GM19438 (cell line): Measurements from ENCODE around the gene RNF208.
A peak's percentile ranks its signal among the peaks of the same experiment; 100 is the strongest.

ENCODE experiments used
- ATAC-seq: cut with Tn5 transposase; IDR thresholded peaks from one replicate; pipeline ENCODE4 v1.9.1; 2021; ENCODE audit warnings: low read depth; ENCODE audit not compliant: unreplicated experiment

Gene RNF208

DNA sequence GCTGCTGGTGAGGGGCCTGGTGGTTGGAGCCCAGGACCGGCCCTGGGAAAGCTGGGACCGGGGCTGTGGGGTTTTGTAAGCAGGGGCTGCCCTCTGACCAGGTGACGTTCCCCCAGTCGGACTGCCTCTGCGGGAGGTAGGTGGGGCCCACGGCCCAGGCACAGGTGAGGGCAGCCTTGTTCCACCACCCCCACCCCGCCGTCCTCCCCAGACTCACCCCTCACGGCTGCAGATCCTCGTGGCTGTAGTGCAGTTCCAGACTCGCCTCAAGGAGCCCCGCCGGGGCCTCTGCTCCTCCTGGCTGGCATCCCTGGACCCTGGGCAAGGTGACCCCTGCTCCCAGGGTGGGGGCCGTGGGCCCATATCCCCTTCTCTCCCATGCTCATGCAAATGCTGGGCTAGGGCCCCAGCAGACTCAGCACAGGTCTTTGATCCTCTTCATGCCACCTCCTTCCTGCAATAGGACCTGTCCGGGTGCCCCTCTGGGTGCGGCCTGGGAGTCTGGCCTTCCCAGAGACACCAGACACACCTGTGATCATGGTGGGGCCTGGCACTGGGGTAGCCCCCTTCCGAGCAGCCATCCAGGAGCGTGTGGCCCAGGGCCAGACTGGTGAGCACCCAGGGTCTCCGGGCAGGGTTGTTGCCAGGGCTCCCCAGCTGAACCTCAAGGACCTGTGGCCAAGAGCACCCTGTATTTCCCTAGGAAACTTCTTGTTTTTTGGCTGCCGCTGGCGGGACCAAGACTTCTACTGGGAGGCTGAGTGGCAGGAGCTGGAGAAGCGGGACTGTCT lies 6.6 kb downstream of the RNF208 start:
- ATAC-seq: no peak

DNA sequence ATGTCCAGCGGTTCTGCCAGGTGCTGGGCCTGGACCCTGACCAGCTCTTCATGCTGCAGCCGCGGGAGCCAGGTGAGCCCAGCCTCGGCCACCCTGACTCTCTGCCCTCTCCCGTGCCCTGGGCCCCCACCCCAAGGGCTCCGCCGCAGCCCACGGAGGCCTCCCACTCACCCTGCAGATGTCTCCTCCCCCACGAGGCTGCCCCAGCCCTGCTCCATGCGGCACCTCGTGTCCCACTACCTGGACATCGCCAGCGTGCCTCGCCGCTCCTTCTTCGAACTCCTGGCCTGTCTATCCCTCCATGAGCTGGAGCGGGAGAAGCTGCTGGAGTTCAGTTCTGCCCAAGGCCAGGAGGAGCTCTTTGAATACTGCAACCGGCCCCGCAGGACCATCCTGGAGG lies 7.4 kb downstream of the RNF208 start:
- no peak for ATAC-seq

DNA sequence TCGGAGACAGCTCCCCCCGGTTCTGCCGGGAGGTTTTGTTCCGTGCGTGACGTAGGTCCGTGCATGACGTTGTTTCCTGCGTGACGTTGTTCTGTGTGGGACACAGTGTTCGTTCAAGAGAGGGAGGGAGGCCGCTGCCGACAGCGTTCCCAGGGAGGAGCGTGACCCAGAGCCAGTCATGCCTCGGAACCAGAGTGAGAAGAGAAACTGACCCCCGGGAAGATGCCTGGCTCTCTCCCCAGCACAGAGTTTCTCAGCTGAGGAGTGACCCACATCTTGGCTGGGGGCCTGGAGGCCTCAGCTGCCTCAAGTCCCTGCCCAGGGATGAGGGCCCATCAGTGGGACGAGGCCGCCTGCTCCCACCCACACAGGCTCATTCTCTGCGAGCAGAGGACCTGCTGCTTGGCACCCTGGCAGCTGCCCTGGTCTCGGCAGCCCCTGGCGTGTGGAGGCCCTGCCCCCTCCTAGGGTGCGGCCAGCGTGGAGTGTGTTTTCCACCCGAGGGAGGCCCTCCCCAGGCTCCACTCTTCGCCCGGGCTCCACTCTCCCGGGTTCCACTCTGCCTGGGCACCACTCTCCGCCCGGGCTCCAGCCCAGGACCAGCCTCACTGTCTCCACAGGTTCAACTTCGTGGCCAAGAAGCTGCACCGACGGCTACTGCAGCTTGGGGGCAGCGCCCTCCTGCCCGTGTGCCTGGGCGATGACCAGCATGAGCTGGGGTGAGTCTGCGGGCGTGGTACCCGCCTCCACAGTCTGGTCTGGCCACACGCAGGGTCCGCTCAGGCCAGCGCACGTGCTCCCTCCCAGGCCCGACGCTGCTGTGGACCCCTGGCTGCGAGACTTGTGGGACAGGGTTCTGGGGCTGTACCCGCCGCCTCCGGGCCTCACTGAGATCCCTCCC lies 8.6 kb downstream of the RNF208 start:
- ATAC-seq: no peak

DNA sequence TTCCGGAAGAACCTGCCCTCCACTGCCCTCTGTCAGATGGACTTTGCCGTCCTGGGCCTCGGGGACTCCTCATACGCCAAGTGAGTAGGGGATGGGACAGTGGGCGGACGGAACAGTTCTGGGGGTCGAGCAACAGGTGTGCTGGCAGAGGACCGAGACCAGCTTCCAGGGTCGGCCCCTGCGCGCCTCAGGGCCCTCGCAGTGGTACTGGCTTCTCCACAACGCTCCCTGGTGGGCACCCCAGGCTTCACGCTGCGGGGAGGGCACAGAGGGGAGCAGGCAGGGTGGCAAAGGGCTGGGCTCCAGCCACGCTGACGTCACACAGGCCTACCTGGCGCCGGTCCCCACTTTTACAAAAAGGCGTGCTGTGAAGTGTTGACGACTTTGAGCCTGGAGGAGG lies 9.5 kb downstream of the RNF208 start:
- no peak for ATAC-seq

DNA sequence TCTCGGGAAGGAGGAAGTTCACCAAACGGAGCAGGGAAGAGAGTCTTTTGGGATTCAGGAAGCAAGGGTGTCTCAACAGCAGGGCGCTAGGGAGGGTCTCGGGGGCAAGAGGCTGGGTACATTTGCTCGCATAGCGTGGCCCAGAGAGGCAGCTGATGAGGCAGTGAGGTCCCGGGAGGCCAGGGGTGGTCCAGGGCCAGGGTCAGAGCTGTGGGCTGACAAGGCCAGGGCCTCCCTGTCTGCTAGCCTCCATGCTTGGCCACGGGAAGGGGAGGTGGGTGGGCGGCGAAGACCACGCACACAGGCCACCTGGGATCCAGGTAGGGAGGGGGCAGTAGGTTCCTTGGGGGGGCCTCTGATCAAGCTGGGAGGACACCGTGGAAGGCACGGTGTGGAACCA lies 10.5 kb downstream of the RNF208 start:
- ATAC-seq: no peak

DNA sequence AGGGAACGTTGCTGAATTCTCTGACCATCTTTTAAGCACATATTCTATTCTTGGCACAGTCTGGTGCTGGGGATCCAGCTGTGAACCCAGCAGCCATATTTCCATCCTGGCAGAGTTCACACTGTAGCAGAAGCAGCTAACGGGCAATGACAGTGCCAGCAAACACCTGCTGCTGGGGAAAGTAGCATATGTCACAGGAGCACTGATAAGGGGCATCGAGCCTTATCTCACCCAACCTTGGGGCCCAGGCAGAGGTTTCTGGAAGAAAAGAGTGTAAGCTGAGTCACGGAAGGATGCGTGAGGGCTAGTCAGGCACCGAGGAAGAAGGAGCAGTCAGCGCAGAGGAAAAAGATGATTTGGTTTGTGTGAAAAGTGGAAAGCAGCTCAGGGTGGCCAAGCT lies 15.4 kb downstream of the RNF208 start:
- no peak for ATAC-seq

GRCh38 chr9:137205126-137206069 lies 16.6 kb downstream of the RNF208 start, which contains the start of the genes NDOR1 and TMEM203:
NDOR1 (plus strand) TSS chr9:137205700; CDS start chr9:137205778, 78 bp downstream.
TMEM203 (minus strand) TSS chr9:137205648; CDS start chr9:137205414, 234 bp downstream.
- ATAC-seq: no peak

- ATAC-seq: no peak
These were observed 17.3 kb downstream of the RNF208 start for GRCh38 chr9:137204731-137205125.

- no peak for ATAC-seq
These were observed 19.1 kb downstream of the RNF208 start for GRCh38 chr9:137202966-137203365.

DNA sequence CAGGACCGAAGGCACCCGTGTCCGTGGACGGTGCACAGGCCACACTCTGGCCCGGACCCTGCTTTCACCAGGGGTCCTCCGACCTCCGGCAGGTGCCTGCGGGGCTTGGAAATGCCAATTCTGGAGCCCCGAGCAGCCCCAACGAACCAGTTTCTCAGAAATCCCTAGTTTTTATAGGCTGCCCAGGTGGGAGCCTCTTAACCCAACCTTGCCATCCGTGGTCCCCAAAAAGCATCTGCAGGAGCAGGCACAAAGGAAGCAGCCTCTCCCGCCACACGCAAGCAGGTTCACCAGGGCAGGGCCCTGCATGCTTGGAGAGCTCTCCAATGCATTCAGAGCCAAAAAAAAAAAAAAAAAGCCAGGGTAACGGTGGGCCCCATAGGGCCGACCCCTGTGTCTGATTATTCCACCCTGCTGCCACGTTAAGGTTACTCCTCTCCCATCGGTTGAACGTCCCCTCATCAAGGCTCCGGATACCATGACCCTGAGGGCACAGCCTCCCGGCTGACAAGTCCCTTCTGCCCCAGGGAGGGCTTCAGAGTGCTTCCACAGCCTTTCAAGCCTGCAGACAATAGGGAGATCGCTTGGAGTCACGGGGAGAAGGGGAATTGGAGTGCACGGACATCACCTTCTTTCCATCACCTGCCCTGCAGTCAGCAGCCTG lies 20.7 kb downstream of the RNF208 start:
- no peak for ATAC-seq

DNA sequence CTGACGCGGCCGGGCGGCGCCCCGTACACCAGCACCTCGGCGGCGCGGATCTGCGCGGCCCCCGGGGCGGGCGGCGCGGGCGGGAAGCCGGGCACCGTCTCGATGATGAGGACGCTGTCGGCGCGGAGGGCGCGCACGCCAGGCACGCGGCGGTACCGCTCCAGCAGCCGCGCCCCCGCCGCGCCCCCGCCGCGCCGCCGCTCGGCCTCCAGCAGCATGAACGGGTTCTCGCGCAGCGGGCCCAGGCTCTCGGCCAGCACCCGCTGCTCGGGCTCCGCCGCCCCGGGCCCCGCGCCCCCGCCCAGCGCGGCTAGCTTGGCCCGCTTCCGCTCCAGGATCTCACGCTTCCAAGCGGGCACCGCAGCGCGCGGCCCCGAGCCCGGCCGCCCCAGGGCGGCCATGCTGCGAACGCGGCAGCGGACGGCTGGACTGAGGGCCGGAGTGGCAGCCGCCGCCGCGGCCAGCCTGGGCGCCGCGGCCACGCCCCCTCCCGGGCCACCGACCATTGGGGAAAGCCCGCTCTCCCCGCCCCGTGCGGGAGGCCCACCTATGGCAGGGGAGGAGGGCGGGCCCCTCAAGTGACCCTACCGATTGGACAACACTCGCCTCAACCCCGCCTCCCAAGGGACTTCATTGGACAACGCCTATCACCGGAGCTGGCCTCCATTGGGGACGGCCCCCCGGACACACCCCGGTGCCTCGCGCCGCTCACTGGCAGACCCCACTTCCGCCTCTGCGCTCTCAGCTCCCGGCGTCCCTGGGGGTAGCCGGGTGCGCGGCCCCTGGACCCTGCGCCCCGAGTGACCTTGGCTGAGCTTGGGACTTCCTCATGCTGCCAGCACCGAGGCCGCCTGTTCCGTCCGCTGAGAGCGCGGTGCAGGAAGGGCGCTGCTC lies 21.5 kb downstream of the RNF208 start, which contains the start of gene TPRN:
TSS of gene TPRN (minus strand) at position 431 of the 894 bp plus-strand sequence. CDS start at position 401, 30 bp downstream.
- ATAC-seq: peak; percentile 85

GRCh38 chr9:137199411-137200121 lies 22.5 kb downstream of the RNF208 start:
- no peak for ATAC-seq

GRCh38 chr9:137198902-137199283 lies 23.1 kb downstream of the RNF208 start:
- no peak for ATAC-seq

DNA sequence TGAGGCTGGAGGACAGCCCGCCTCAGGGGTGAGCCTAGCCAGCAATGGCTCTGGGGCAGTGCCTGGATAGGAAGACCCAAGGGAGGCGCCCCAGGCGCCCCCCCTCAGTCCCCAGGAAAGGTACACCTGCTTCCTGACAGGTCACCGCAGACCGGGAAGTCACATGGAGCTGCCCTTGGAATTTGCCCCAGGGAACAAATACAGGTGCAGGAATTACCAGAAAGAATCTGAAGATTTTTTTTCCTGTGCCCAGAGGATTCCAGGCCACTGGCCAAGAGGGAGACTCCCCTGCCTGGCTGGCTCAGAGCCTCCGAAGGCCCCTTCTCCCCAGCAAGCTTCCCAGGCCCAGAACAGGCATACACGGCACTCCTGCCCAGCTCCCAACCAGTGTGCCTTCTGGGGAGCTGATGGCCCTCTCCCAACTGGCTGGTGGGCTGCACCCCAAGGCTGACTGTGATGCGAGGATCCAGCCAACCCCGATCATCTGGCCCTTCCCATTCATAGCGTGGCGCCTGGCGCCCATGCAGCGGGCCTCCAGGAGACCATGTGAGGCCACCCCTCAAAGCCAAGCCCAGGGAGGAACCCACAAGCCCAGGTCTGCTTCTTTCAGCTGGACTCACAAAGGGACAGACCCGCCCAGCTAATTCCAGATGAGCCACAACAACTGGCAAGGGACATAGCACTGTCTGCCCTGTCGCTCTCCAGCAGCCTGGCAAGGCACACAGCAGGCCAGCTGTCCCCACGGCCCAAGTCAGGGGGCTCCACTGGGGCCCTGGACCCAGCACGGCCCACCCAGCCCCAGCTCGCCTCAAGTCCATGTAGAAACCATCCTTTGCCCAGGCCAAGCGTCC lies 23.8 kb downstream of the RNF208 start:
- no peak for ATAC-seq

DNA sequence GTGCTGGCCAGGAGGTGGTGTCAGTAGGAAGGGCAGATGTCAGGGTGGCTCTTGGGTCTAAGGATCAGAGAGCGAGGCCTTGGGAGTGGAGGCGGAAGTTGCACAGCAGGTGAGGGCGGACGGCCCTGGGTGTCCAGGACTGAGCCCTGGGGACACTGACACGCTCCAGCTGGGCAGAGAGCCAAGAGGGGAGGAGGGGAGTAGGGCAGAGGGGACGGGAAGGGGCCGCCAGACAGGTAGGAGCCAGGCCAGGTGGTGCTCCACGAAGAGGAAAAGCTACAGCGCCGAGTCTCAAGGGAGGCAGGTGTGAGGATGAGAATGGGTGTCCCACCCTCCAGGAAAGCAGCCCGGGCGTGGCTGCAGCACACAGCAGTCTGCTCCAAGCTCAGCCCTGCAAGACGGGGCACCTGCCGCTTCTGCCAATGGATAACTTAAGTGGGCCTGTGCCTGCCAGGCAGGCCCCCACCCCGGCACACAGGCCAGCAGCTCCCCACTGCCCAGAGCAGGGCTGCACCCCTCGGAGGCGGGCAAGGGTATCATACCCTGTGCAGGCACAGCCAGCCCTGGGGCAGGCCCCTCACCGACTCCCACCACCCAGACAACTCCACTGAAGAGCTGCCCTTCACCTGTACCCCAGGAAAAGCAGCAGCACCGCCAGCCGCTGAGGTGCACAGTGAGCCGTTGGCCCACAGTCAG lies 26.4 kb downstream of the RNF208 start:
- no peak for ATAC-seq

DNA sequence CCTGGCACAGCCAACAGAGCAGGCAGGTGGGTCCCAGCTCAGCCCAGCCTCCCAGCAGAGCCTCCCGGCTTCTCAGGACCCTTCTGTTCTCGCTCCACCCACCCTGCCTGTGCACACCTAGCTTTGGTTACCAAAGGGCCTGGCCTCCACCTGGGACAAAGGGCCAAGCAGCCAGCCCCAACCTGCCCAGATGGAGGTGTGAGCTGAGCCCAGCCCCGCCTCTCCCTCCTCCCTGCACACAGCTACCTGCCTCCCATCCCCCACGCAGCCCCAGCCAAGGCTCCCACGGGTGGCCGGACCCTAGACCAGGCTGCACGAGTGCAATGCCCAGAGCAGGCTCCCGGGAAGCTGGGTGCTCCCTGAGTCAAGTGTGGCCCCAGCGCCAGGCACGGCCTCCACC lies 27.1 kb downstream of the RNF208 start:
- no peak for ATAC-seq

DNA sequence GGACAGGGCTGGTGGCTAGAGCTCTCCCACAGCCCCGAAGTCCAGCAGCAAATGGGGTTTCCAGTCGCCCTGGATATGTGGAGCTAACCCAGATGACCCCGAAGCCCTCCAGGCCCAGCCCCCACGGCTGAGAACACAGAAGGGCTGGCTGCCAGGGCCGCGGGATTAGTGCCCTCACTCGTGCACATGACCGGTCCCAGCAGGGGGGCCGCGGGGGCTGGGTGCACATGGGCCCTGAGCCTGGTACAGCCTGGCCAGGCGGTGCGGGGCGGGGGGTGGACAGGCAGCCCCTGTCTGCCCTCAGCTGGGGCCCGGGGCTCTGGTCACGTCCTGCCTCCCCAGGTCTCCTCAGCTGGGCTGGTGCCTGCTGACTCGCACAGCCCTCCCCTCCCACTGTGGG lies 27.7 kb downstream of the RNF208 start:
- no peak for ATAC-seq
